Measurements from ENCODE around the gene WNT6. TPM values are rescaled to one million over a fixed set of nuclear protein-coding genes. Genes with fewer than 3 reads are reported as not detected.

The WNT6 gene
- total RNA-seq, 4 donors from 2014 or later: 1.3 to 4.2 (median 4.0) TPM

DNA sequence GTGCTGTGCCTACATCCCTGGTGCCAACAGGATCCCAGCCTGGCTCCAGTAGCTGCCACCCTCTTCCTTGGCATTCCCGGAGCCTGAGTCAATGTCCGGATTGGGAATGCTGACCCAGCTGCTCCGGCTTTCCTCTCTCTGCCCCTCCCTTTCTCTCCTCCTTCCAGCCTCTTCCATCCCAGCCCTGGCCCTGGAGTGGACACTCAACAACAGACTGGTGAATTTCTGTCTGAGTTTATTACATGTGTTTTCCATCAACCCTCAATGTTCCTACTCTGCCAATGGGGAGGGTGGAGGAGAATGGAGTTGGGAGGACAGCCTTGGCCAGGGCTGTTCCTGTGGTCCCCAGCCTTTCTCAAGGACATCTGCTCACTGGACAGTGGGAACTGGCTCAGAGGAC, 27.1 kb upstream of the WNT6 start:
- peaks cover 0 to 18% (median 6%) of the 10 kb centered on the region in 3 donors for H3K4me1 ChIP-seq
- peak overlapping the region in 3 of 4 donors; percentile 54 to 70 (median 60) for H3K27ac ChIP-seq
- no peak overlapping the region for H3K4me3 ChIP-seq
- no peak for TF ChIP-seq EP300 (IDR thresholded peaks at IDR 0.05)
- TF ChIP-seq POLR2A (IDR thresholded peaks at IDR 0.05): no peak
- peaks cover 73% of the 10 kb centered on the region for H3K27me3 ChIP-seq
- WGBS, 2 donors (ENCODE audit: low coverage in 1 of 2): 30 to 35% methylated on average over 2 to 3 of the region's 3 CpGs
- no peaks in the 10 kb centered on the region for H3K36me3 ChIP-seq
- H3K9me3 ChIP-seq: peaks cover 0 to 6% (median 0%) of the 10 kb centered on the region in 3 donors
- ATAC-seq: peak; percentile 78

DNA sequence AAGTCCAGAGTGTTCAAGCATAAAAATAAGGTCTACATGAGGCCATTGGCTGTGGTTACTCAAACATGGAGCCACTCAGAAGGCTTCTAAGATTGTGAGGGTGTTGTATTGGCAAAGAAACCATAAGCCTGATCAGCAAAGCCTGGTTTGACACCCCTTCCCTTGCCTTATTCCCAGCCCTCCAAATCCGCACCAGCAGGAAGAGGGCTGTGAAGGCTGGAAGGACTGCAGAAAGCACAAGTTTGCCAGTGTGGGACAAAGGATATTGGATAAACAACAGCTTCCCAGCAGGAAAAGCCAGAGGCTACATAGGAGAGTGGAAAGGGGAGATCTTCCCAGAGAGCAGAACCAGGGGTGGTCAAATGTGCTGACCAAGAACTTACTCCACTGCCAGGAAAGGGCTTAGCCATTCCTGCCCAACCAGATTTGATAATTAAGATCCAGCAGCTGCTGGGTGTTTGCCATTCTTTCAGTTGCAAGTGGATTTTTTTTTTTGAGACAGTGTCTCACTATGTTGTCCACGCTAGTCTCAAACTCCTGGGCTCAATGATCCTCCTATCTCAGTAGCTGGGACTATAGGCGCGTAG, 26.5 kb upstream of the WNT6 start:
- Histone ChIP-seq H3K4me3 (no peak overlapping the region), H3K27ac (peak overlapping the region in 3 of 4 donors; percentile 22 to 54 (median 36)), H3K4me1 (peaks cover 0 to 18% (median 6%) of the 10 kb centered on the region in 3 donors), H3K9me3 (peaks cover 0 to 12% (median 0%) of the 10 kb centered on the region in 3 donors), H3K27me3 (peaks cover 67% of the 10 kb centered on the region), H3K36me3 (no peaks in the 10 kb centered on the region)
- no peak for TF ChIP-seq POLR2A (IDR thresholded peaks at IDR 0.05)
- no peak for TF ChIP-seq POLR2AphosphoS5 (IDR thresholded peaks at IDR 0.05)
- no peak for TF ChIP-seq EP300 (IDR thresholded peaks at IDR 0.05)
- TF ChIP-seq, protein P1, sequence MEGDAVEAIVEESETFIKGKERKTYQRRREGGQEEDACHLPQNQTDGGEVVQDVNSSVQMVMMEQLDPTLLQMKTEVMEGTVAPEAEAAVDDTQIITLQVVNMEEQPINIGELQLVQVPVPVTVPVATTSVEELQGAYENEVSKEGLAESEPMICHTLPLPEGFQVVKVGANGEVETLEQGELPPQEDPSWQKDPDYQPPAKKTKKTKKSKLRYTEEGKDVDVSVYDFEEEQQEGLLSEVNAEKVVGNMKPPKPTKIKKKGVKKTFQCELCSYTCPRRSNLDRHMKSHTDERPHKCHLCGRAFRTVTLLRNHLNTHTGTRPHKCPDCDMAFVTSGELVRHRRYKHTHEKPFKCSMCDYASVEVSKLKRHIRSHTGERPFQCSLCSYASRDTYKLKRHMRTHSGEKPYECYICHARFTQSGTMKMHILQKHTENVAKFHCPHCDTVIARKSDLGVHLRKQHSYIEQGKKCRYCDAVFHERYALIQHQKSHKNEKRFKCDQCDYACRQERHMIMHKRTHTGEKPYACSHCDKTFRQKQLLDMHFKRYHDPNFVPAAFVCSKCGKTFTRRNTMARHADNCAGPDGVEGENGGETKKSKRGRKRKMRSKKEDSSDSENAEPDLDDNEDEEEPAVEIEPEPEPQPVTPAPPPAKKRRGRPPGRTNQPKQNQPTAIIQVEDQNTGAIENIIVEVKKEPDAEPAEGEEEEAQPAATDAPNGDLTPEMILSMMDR (IDR thresholded peaks at IDR 0.05): no peak
- no peak for ATAC-seq
- WGBS, 2 donors (ENCODE audit: low coverage in 1 of 2): 49 to 77% methylated on average over 2 to 3 of the region's 4 CpGs

DNA sequence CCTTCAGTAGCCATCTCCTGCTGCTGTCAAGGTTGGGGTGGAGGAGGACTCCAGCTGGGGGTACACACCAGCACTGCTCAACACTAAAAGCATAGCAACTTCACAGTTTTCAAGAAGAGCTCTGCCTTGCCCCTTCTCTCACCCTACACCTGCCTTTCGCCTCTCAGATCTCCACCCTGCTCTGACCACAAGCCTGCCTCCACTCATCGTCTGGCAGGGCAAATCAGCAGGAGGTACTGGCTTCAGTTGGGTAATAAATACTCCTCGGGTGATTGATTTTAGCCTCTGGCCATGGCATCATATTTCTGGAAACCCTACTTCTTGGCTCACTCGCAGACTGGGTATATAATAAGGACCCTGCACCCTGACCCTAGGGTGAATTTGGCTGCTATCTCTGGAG, 24.9 kb upstream of the WNT6 start:
- WGBS, 2 donors (ENCODE audit: low coverage in 1 of 2): 63 to 65% methylated on average over 3 to 4 of the region's 4 CpGs
- no peak overlapping the region for H3K4me3 ChIP-seq
- peaks cover 65% of the 10 kb centered on the region for H3K27me3 ChIP-seq
- H3K27ac ChIP-seq: no peak overlapping the region
- peaks cover 0 to 18% (median 5%) of the 10 kb centered on the region in 3 donors for H3K4me1 ChIP-seq
- H3K9me3 ChIP-seq: peaks cover 0 to 13% (median 0%) of the 10 kb centered on the region in 3 donors
- no peaks in the 10 kb centered on the region for H3K36me3 ChIP-seq
- ATAC-seq: no peak
- TF ChIP-seq, protein P1 (IDR thresholded peaks at IDR 0.05): no peak
- TF ChIP-seq EP300 (IDR thresholded peaks at IDR 0.05) (no peak), POLR2A (IDR thresholded peaks at IDR 0.05) (no peak)

DNA sequence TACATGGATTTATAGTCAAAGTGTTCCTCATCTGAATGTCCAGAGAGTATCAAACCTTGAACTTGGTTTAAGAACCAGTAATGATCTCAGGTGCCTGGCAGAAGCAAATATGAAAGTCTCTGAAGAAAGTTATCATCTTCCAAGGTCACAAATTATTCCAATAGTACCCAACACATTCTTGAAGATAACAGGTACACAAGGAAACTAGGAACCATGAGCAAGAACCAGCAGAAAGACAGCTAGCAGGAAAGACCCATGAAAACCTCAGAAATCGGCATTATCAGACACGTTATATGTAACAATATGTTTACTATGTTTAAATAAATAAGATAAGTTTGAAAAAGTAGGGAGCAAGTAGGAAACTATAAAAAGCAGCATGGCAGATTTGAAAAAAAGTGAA, 22.1 kb upstream of the WNT6 start:
- H3K27ac ChIP-seq: no peak overlapping the region
- ATAC-seq: no peak
- TF ChIP-seq, protein P1 (IDR thresholded peaks at IDR 0.05): no peak
- TF ChIP-seq POLR2AphosphoS5 (IDR thresholded peaks at IDR 0.05) (no peak), POLR2A (IDR thresholded peaks at IDR 0.05) (no peak), EP300 (IDR thresholded peaks at IDR 0.05) (no peak)
- H3K4me3 ChIP-seq: no peak overlapping the region
- peaks cover 0 to 8% (median 0%) of the 10 kb centered on the region in 3 donors for H3K4me1 ChIP-seq
- no peaks in the 10 kb centered on the region for H3K36me3 ChIP-seq
- WGBS, 2 donors (ENCODE audit: low coverage in 1 of 2): 78 to 83% methylated on average over 2 of the region's 2 CpGs
- H3K9me3 ChIP-seq: peaks cover 0 to 13% (median 0%) of the 10 kb centered on the region in 3 donors
- H3K27me3 ChIP-seq: peaks cover 38% of the 10 kb centered on the region

DNA sequence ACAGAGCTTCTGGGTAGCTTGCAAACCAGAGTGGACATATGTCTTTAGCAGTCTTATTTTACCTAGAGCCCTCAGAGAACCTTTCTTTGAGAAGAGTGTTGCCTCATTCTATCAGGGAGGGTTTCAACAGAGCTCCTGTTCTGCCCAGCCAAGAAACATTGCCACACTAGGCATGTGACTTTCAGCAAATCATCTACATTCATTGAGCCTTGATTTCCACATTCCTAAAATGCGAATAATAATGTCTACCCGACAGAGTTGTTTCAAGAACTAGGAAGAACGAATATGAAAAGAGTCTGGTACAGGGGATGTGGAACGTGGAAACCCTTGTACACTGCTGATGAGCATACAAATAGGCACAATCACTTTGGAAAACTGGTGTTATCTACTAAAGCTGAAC, 20.2 kb upstream of the WNT6 start:
- no peak for TF ChIP-seq POLR2A (IDR thresholded peaks at IDR 0.05)
- TF ChIP-seq POLR2AphosphoS5 (IDR thresholded peaks at IDR 0.05): no peak
- TF ChIP-seq, protein P1 (IDR thresholded peaks at IDR 0.05): no peak
- no peak for TF ChIP-seq EP300 (IDR thresholded peaks at IDR 0.05)
- H3K4me1 ChIP-seq: no peaks in the 10 kb centered on the region
- no peak for ATAC-seq
- H3K27me3 ChIP-seq: peaks cover 28% of the 10 kb centered on the region
- H3K4me3 ChIP-seq: no peak overlapping the region
- no peaks in the 10 kb centered on the region for H3K36me3 ChIP-seq
- 81 to 86% methylated on average over 4 of the region's 4 CpGs for WGBS, 2 donors (ENCODE audit: low coverage in 1 of 2)
- H3K9me3 ChIP-seq: peaks cover 0 to 13% (median 0%) of the 10 kb centered on the region in 3 donors
- H3K27ac ChIP-seq: no peak overlapping the region
